Vagina (tissue), 2 donors: ENCODE results near the gene TNS3. TPM values are rescaled to one million over a fixed set of nuclear protein-coding genes. Genes with fewer than 3 reads are reported as not detected.

Experiments used
- DNase-seq, 2 donors: peaks; one replicate each; pipeline ENCODE4 v3.0.0-alpha.2; 2017; ENCODE audit errors: extremely low spot score in 2 of 2
- H3K27ac ChIP-seq: fragments of 200-600 bp; sonication (generic); one replicate; pipeline ENCODE4 v1.5.1; 2019
- H3K27me3 ChIP-seq: fragments of 200-600 bp; sonication (generic); one replicate; pipeline ENCODE4 v1.5.1; 2019
- H3K36me3 ChIP-seq, 2 donors: fragments of 200-600 bp; sonication (generic); one replicate each; pipeline ENCODE4 v1.5.1; 2017 to 2019
- H3K4me1 ChIP-seq: fragments of 200-600 bp; sonication (generic); one replicate; pipeline ENCODE4 v1.5.1; 2019
- H3K4me3 ChIP-seq, 2 donors: fragments of 200-600 bp; sonication (generic); 1 replicate in 1 of 2; 2 replicates in 1 of 2; pipeline ENCODE4 v1.5.1; 2016 to 2019
- H3K9me3 ChIP-seq: fragments of 200-600 bp; sonication (generic); one replicate; pipeline ENCODE4 v1.5.1; 2019
- POLR2A ChIP-seq, 2 donors: fragments of 450-650 bp; IDR thresholded peaks; one replicate each; pipeline ENCODE4 v1.6.1; 2017; ENCODE audit warnings: antibody characterized with exemption in 2 of 2, mild to moderate bottlenecking in 2 of 2, moderate library complexity in 2 of 2
- POLR2AphosphoS5 ChIP-seq, 2 donors: sonication (generic); formaldehyde crosslinking; IDR thresholded peaks; one replicate each; pipeline ENCODE4 v1.9.0; 2017; ENCODE audit warnings: antibody characterized with exemption in 2 of 2, mild to moderate bottlenecking in 2 of 2, low read depth in 1 of 2; ENCODE audit not compliant: insufficient read depth in 1 of 2
- intact Hi-C: fragments of 100-400 bp; cut with DNase I; formaldehyde crosslinking; loops from one replicate; pipeline ENCODE4 v1.15.1; 2023
- total RNA-seq: library from RNA; depleted of rRNA; stranded (reverse); fragments of >200 nt; gene quantifications from one replicate; pipeline ENCODE4 v1.2.3, GENCODE V29; 2016
- TF ChIP-seq, protein P1 (sequence below), 3 experiments: fragments of 450-650 bp in 2 of 3; fragments of 200-600 bp in 1 of 3; sonication (generic) in 1 of 3; IDR thresholded peaks; one replicate each; pipeline ENCODE4 v1.5.1; 2017 to 2019; ENCODE audit warnings: antibody characterized with exemption in 3 of 3, mild to moderate bottlenecking in 2 of 3, moderate library complexity in 2 of 3

The TNS3 gene
- total RNA-seq, 1 donor from 2014 or later: 36.8 TPM

DNA sequence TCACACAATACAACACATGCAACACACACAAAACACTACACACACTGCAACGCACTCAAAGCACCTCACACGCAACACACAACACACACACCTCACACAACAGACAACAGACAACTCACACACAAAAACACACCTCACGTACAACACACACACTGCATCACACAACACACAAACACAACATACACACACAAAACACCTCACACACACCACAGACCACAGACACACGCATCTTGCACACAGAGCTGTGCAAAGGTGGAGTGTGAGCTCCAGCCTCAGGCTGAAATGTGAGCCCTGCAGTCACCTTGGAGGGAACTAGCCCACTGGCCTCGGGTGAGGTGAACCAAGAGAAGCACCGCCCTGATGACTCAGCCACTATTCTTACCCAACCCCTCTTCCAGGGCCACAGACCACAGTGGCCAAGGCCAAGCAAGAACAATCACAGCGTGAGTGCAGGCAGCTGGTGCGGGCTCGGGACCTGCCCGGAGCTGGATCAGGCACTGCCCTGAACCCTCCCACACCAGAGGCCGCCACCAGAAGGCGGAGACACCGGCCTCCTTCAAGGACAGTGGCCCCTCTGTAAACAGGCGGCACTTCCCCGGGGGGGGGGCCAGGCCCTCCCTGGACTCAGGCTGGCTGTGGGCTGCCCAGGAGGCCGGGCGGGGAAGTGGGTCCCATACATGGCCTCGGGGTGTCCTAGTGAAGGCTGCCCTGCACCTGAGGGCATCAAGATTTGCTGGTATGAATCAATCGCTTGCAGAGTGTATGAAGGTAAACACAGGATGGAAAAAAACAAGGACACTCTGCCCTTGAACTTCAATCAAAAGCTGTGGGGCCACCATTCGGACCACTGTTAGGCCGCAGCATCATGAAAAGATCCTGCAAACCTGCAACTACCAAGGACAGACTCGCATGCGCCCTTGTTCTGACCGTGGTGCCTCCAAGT, 106.7 kb downstream of the TNS3 start:
- intact Hi-C loops: loop anchor here (5.0 kb wide), 1 partner anchor 1533 kb away; no protein-coding TSS in a partner anchor
- no peak overlapping the region for H3K27ac ChIP-seq
- TF ChIP-seq POLR2AphosphoS5 (IDR thresholded peaks at IDR 0.05; ENCODE audit: insufficient read depth in 1 of 2, low read depth in 1 of 2) (peak in 1 of 2 donors; percentile 67), POLR2A (IDR thresholded peaks at IDR 0.05) (no peak)
- no peak for DNase-seq
- H3K4me3 ChIP-seq: no peak overlapping the region
- no peaks in the 10 kb centered on the region for H3K27me3 ChIP-seq
- H3K36me3 ChIP-seq: no peaks in the 10 kb centered on the region
- H3K9me3 ChIP-seq: no peaks in the 10 kb centered on the region
- H3K4me1 ChIP-seq: peaks cover 11% of the 10 kb centered on the region

DNA sequence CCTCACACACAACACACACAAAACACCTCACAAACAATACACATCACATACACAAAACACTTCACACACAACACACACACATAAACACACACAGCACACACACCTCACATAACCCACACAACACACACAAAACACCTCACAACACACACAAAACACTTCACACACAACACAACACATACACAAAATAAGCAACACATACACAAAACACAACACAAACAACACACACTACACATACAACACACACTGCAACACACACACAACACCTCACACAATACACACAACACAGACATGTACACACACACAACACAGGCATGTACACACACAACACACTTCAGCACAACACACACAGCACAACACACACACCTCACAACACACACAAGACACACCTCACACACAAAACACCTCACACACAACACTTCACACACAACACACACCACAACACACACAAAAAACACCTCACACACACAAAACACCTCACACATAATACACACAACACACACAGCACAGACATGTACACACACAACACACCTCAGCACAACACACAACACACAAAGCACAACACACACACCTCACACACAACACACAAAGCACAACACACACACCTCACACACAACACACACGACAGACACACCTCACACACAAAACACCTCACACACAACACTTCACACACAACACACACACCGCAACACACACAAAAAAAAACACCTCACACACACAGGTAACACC, 107.5 kb downstream of the TNS3 start:
- intact Hi-C loops: no loop called here
- Histone ChIP-seq H3K4me3 (no peak overlapping the region), H3K36me3 (no peaks in the 10 kb centered on the region), H3K9me3 (no peaks in the 10 kb centered on the region), H3K4me1 (peaks cover 11% of the 10 kb centered on the region), H3K27ac (no peak overlapping the region), H3K27me3 (no peaks in the 10 kb centered on the region)
- TF ChIP-seq POLR2AphosphoS5 (IDR thresholded peaks at IDR 0.05; ENCODE audit: insufficient read depth in 1 of 2, low read depth in 1 of 2) (no peak), POLR2A (IDR thresholded peaks at IDR 0.05) (no peak)
- TF ChIP-seq, protein P1, sequence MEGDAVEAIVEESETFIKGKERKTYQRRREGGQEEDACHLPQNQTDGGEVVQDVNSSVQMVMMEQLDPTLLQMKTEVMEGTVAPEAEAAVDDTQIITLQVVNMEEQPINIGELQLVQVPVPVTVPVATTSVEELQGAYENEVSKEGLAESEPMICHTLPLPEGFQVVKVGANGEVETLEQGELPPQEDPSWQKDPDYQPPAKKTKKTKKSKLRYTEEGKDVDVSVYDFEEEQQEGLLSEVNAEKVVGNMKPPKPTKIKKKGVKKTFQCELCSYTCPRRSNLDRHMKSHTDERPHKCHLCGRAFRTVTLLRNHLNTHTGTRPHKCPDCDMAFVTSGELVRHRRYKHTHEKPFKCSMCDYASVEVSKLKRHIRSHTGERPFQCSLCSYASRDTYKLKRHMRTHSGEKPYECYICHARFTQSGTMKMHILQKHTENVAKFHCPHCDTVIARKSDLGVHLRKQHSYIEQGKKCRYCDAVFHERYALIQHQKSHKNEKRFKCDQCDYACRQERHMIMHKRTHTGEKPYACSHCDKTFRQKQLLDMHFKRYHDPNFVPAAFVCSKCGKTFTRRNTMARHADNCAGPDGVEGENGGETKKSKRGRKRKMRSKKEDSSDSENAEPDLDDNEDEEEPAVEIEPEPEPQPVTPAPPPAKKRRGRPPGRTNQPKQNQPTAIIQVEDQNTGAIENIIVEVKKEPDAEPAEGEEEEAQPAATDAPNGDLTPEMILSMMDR (IDR thresholded peaks at IDR 0.05): no peak
- DNase-seq: no peak

DNA sequence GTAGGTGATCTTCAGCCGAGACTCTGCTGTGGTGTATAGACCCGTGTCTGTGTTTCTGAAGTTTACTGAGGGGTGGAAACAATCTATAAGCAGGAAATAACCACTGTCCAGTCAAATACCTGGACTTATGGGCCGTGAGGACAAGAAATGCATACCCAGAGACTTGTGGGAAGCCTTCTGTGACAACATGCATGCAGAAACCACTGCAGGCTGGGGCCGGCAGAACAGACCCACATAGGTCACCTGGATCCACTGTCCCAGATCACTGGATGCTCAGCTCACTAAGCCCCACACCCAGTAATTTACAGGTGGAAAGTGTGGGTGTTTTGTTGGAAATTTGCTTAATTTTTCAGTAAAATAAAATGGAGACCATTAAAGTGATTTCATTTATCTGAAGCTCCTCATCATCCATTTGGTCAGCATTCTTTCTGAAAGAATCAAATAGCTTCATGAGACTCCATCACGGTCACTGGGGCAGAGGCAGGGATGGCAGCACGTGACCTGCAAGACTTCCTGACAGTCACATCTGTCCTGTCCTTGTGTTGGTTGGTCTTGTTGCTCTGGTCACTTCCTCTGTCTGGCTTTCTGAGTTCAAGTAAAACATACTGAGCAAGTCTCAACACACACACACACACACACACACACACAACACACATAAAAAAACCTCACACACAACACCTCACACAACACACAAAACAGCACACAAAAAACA, 108.3 kb downstream of the TNS3 start:
- TF ChIP-seq POLR2AphosphoS5 (IDR thresholded peaks at IDR 0.05; ENCODE audit: insufficient read depth in 1 of 2, low read depth in 1 of 2): no peak
- no peak for TF ChIP-seq POLR2A (IDR thresholded peaks at IDR 0.05)
- TF ChIP-seq, protein P1 (IDR thresholded peaks at IDR 0.05): no peak
- Histone ChIP-seq H3K9me3 (no peaks in the 10 kb centered on the region), H3K27ac (no peak overlapping the region), H3K36me3 (no peaks in the 10 kb centered on the region), H3K4me1 (peaks cover 11% of the 10 kb centered on the region), H3K4me3 (no peak overlapping the region), H3K27me3 (no peaks in the 10 kb centered on the region)
- intact Hi-C loops: no loop called here
- DNase-seq: no peak

DNA sequence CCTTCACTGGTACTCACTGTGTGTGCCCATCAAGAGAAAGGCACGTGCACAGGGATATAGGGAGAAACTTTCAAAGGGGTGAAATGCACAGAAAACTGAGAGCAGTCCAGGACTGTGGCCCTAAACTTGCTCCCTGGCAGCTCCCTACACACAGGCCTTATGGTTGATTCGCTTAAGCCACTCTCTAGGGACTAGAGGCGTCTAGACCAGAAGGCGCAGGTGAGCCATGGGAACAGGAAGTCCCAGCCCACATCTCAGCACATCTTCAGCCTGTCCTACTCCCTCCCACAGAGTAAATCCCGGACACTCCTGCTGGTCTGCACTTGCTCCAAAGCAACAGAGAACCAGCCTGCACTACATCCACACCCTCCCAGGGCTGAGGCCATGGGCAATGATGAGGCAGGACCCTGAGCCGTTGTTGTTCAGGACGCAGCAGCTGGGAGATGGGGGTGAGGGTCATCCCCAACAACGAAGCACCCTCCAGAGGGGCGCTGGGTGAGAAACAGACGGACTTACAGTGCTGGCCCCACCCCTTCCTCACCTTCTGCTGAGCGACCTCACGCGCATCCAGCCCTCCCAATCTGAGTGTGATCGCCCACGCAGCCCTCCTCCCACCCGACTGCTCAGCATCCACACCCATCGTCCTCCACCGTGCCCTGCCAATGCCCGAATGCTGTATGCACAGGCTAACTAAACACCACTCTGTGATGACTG, 109.3 kb downstream of the TNS3 start:
- TF ChIP-seq POLR2A (IDR thresholded peaks at IDR 0.05): no peak
- TF ChIP-seq POLR2AphosphoS5 (IDR thresholded peaks at IDR 0.05; ENCODE audit: insufficient read depth in 1 of 2, low read depth in 1 of 2): no peak
- TF ChIP-seq, protein P1 (IDR thresholded peaks at IDR 0.05): no peak
- no peaks in the 10 kb centered on the region for H3K36me3 ChIP-seq
- H3K9me3 ChIP-seq: no peaks in the 10 kb centered on the region
- no peak for DNase-seq
- peaks cover 11% of the 10 kb centered on the region for H3K4me1 ChIP-seq
- no peak overlapping the region for H3K4me3 ChIP-seq
- no peaks in the 10 kb centered on the region for H3K27me3 ChIP-seq
- intact Hi-C loops: no loop called here
- no peak overlapping the region for H3K27ac ChIP-seq
